ENCODE results near the gene AMT.

GRCh38 chr3:49411535-49411967 lies 10.7 kb downstream of the AMT start:
- peak in 2 of 7 experiments; percentile 20 to 35 for TF ChIP-seq CTCF (IDR thresholded peaks at IDR 0.05)
- no peak for TF ChIP-seq POLR2A (IDR thresholded peaks at IDR 0.05)
